Liver (tissue), 9 donors: ENCODE measurements around the gene FEZ2. TPM values are rescaled to one million over a fixed set of nuclear protein-coding genes. Genes with fewer than 3 reads are reported as not detected.

Source experiments
- DNase-seq: peaks from one replicate; pipeline ENCODE4 v3.0.0-alpha.2; 2017; ENCODE audit warnings: low spot score
- H3K27ac ChIP-seq, 2 donors: one replicate each; pipeline ENCODE4 v1.7.0; 2013; ENCODE audit warnings: inconsistent platforms in 2 of 2, low read length in 2 of 2, control low read depth in 1 of 2, low read depth in 1 of 2, mild to moderate bottlenecking in 1 of 2
- H3K27me3 ChIP-seq, 4 donors: one replicate each; pipeline versions ENCODE4 v1.6.1 to v1.7.0; 2013; ENCODE audit warnings: low read length in 3 of 4, inconsistent platforms in 1 of 4, mild to moderate bottlenecking in 1 of 4, moderate library complexity in 1 of 4; ENCODE audit not compliant: control insufficient read depth in 4 of 4, insufficient read depth in 4 of 4
- H3K36me3 ChIP-seq, 4 donors: one replicate each; pipeline versions ENCODE4 v1.6.1 to v1.7.0; 2013; ENCODE audit warnings: low read length in 3 of 4, mild to moderate bottlenecking in 3 of 4, low read depth in 1 of 4, moderate library complexity in 1 of 4; ENCODE audit not compliant: control insufficient read depth in 4 of 4, insufficient read depth in 3 of 4
- H3K4me1 ChIP-seq, 4 donors: one replicate each; pipeline versions ENCODE4 v1.6.1 to v1.7.0; 2013; ENCODE audit warnings: low read length in 3 of 4, mild to moderate bottlenecking in 3 of 4, moderate library complexity in 1 of 4; ENCODE audit not compliant: control insufficient read depth in 4 of 4, insufficient read depth in 4 of 4
- H3K4me3 ChIP-seq, 3 donors: one replicate each; pipeline versions ENCODE4 v1.6.1 to v1.7.0; 2013; ENCODE audit warnings: low read length in 3 of 3, control low read depth in 1 of 3, low read depth in 1 of 3, mild to moderate bottlenecking in 1 of 3
- H3K9ac ChIP-seq, 2 donors: one replicate each; pipeline ENCODE4 v1.7.0; 2013; ENCODE audit warnings: low read length in 2 of 2, mild to moderate bottlenecking in 2 of 2, moderate library complexity in 2 of 2, control low read depth in 1 of 2, low read depth in 1 of 2
- H3K9me3 ChIP-seq, 4 donors: one replicate each; pipeline versions ENCODE4 v1.6.1 to v1.7.0; 2013; ENCODE audit warnings: low read length in 3 of 4; ENCODE audit not compliant: control insufficient read depth in 4 of 4
- EGR1 ChIP-seq, 2 donors: IDR thresholded peaks; 2 replicates each; pipeline ENCODE4 v1.6.1; 2016 to 2018; ENCODE audit warnings: antibody characterized with exemption in 2 of 2, low read depth in 2 of 2
- FOXA1 ChIP-seq: IDR thresholded peaks from 2 replicates; pipeline ENCODE4 v1.6.1; 2016; ENCODE audit warnings: antibody characterized with exemption
- FOXA2 ChIP-seq: IDR thresholded peaks from 2 replicates; pipeline ENCODE4 v1.6.1; 2016; ENCODE audit warnings: antibody characterized with exemption
- GABPA ChIP-seq, 2 donors: IDR thresholded peaks in 1 of 2; conservative IDR thresholded peaks in 1 of 2; 2 replicates each; pipeline ENCODE4 v1.6.1; 2016; ENCODE audit warnings: antibody characterized with exemption in 2 of 2, mild to moderate bottlenecking in 1 of 2, moderate library complexity in 1 of 2
- HNF4A ChIP-seq, 2 donors: conservative IDR thresholded peaks; 2 replicates each; pipeline ENCODE4 v1.6.1; 2016; ENCODE audit warnings: antibody characterized with exemption in 2 of 2, mild to moderate bottlenecking in 2 of 2
- JUND ChIP-seq, 2 donors: IDR thresholded peaks; 2 replicates each; pipeline ENCODE4 v1.6.1; 2016; ENCODE audit warnings: antibody characterized with exemption in 2 of 2
- RXRA ChIP-seq, 2 donors: IDR thresholded peaks; 2 replicates each; pipeline ENCODE4 v1.6.1; 2017 to 2018; ENCODE audit warnings: antibody characterized with exemption in 2 of 2, mild to moderate bottlenecking in 1 of 2
- SP1 ChIP-seq: IDR thresholded peaks from 2 replicates; pipeline ENCODE4 v1.6.1; 2018; ENCODE audit warnings: antibody characterized with exemption, mild to moderate bottlenecking
- ZBTB33 ChIP-seq: IDR thresholded peaks from 2 replicates; pipeline ENCODE4 v1.6.1; 2016; ENCODE audit warnings: antibody characterized with exemption
- WGBS: extraction: QIAGEN DNeasy Blood & Tissue Kit; methylation state at CpG from one replicate; pipeline ENCODE4 v1.1.7; 2013; 5-methylcytosine and 5-hydroxymethylcytosine counted together
- polyA plus RNA-seq, 2 donors: library from polyadenylated mRNA; stranded (reverse) in 1 of 2; unstranded in 1 of 2; fragments of 200-250 nt in 1 of 2; fragments of >200 nt in 1 of 2; fragmentation: Nextera tagmentation in 1 of 2; extraction: Ambion mirVana in 1 of 2; gene quantifications; one replicate each; pipeline versions ENCODE4 v1.2.1 to v1.2.3, GENCODE V29; 2013 to 2015
- total RNA-seq, 2 donors: library from RNA; depleted of rRNA; stranded (reverse); fragments of >200 nt; gene quantifications; one replicate each; pipeline ENCODE4 v1.2.3, GENCODE V29; 2014
- TF ChIP-seq, protein P1 (sequence below): IDR thresholded peaks from 2 replicates; pipeline ENCODE4 v1.6.1; 2016; ENCODE audit warnings: antibody characterized with exemption, mild to moderate bottlenecking
- TF ChIP-seq, protein P2 (sequence below): IDR thresholded peaks from 2 replicates; pipeline ENCODE4 v1.6.1; 2016; ENCODE audit warnings: antibody characterized with exemption
- TF ChIP-seq, protein P3 (sequence below): fragments of 150-350 bp; IDR thresholded peaks from 2 replicates; pipeline ENCODE4 v1.5.1; 2017; ENCODE audit warnings: improper control_type of control experiment, low read depth, low read length; ENCODE audit not compliant: missing input control
- TF ChIP-seq, protein P4 (sequence below): IDR thresholded peaks from 2 replicates; pipeline ENCODE4 v1.6.1; 2016; ENCODE audit warnings: antibody characterized with exemption
- donor health status: healthy.
- donor health status: healthy.
- donor health status: healthy.
- donor health status: healthy.
- donor health status: healthy.

FEZ2 gene
- total and polyA plus RNA-seq, 4 donors: 11.9 to 16.1 (median 14.1) TPM

GRCh38 chr2:36523153-36523552 is 74.8 kb downstream of the FEZ2 start:
- peaks cover 0 to 2% (median under 1%) of the 10 kb centered on the region in 4 donors for H3K36me3 ChIP-seq
- H3K9ac ChIP-seq: no peak overlapping the region
- WGBS: 76% methylated on average over 4 of the region's 4 CpGs
- H3K4me1 ChIP-seq: no peaks in the 10 kb centered on the region
- H3K9me3 ChIP-seq: no peaks in the 10 kb centered on the region
- no peak overlapping the region for H3K27ac ChIP-seq
- no peak overlapping the region for H3K4me3 ChIP-seq
- no peaks in the 10 kb centered on the region for H3K27me3 ChIP-seq
- no peak for DNase-seq
- TF ChIP-seq GABPA (IDR thresholded peaks at IDR 0.05 in 1 of 2, conservative IDR thresholded peaks at IDR 0.05 in 1 of 2) (no peak), HNF4A (conservative IDR thresholded peaks at IDR 0.05) (no peak), JUND (IDR thresholded peaks at IDR 0.05) (no peak), ZBTB33 (no peak), FOXA1 (no peak), FOXA2 (no peak), EGR1 (IDR thresholded peaks at IDR 0.05; ENCODE audit: low read depth in 2 of 2) (no peak), RXRA (IDR thresholded peaks at IDR 0.05) (no peak)
- TF ChIP-seq, protein P1, sequence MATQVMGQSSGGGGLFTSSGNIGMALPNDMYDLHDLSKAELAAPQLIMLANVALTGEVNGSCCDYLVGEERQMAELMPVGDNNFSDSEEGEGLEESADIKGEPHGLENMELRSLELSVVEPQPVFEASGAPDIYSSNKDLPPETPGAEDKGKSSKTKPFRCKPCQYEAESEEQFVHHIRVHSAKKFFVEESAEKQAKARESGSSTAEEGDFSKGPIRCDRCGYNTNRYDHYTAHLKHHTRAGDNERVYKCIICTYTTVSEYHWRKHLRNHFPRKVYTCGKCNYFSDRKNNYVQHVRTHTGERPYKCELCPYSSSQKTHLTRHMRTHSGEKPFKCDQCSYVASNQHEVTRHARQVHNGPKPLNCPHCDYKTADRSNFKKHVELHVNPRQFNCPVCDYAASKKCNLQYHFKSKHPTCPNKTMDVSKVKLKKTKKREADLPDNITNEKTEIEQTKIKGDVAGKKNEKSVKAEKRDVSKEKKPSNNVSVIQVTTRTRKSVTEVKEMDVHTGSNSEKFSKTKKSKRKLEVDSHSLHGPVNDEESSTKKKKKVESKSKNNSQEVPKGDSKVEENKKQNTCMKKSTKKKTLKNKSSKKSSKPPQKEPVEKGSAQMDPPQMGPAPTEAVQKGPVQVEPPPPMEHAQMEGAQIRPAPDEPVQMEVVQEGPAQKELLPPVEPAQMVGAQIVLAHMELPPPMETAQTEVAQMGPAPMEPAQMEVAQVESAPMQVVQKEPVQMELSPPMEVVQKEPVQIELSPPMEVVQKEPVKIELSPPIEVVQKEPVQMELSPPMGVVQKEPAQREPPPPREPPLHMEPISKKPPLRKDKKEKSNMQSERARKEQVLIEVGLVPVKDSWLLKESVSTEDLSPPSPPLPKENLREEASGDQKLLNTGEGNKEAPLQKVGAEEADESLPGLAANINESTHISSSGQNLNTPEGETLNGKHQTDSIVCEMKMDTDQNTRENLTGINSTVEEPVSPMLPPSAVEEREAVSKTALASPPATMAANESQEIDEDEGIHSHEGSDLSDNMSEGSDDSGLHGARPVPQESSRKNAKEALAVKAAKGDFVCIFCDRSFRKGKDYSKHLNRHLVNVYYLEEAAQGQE: no peak
- TF ChIP-seq, protein P2, sequence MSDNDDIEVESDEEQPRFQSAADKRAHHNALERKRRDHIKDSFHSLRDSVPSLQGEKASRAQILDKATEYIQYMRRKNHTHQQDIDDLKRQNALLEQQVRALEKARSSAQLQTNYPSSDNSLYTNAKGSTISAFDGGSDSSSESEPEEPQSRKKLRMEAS: no peak
- TF ChIP-seq, protein P3, sequence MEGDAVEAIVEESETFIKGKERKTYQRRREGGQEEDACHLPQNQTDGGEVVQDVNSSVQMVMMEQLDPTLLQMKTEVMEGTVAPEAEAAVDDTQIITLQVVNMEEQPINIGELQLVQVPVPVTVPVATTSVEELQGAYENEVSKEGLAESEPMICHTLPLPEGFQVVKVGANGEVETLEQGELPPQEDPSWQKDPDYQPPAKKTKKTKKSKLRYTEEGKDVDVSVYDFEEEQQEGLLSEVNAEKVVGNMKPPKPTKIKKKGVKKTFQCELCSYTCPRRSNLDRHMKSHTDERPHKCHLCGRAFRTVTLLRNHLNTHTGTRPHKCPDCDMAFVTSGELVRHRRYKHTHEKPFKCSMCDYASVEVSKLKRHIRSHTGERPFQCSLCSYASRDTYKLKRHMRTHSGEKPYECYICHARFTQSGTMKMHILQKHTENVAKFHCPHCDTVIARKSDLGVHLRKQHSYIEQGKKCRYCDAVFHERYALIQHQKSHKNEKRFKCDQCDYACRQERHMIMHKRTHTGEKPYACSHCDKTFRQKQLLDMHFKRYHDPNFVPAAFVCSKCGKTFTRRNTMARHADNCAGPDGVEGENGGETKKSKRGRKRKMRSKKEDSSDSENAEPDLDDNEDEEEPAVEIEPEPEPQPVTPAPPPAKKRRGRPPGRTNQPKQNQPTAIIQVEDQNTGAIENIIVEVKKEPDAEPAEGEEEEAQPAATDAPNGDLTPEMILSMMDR: no peak

DNA sequence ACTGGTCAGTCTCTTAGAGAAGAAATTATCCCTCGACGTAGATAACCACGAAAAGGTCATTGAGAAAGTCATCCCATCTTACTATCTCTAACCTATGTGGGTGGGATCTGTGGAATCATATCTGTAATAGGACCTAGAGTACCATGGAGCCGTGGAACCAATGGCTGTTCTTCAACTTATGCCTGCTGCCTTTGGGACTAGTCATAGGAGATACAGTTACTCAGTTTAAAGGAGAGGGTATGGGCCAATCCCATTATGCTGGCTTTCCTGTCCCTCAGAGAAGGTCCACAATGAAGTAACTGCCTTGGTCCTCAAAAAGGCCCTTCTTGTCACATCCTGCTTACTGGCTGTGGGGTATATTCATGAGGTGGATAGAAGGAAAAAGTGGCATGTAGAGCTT is 77.5 kb downstream of the FEZ2 start:
- H3K27ac ChIP-seq: no peak overlapping the region
- no peaks in the 10 kb centered on the region for H3K27me3 ChIP-seq
- H3K36me3 ChIP-seq: peaks cover 0 to 2% (median 0%) of the 10 kb centered on the region in 4 donors
- H3K9me3 ChIP-seq: no peaks in the 10 kb centered on the region
- no peak overlapping the region for H3K4me3 ChIP-seq
- H3K9ac ChIP-seq: no peak overlapping the region
- H3K4me1 ChIP-seq: no peaks in the 10 kb centered on the region
- no peak for DNase-seq
- TF ChIP-seq EGR1 (IDR thresholded peaks at IDR 0.05; ENCODE audit: low read depth in 2 of 2) (no peak), FOXA1 (no peak), HNF4A (conservative IDR thresholded peaks at IDR 0.05) (no peak), SP1 (no peak)
- TF ChIP-seq, protein P4, sequence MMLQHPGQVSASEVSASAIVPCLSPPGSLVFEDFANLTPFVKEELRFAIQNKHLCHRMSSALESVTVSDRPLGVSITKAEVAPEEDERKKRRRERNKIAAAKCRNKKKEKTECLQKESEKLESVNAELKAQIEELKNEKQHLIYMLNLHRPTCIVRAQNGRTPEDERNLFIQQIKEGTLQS: no peak
- TF ChIP-seq, protein P1: no peak
- WGBS: 91% methylated on average over 4 of the region's 4 CpGs
